NT2/D1 (cell line): ENCODE measurements around the gene NOC2L.
"Not testable (repeated sequence)": the region's sequence is repeated elsewhere in the genome, so short reads cannot be mapped to it uniquely, and the experiment has no call there.

Experiments used
- DNase-seq: peaks from one replicate; pipeline ENCODE4 v3.0.0-alpha.2; 2011; ENCODE audit warnings: low read depth, low spot score
- H3K27me3 ChIP-seq: 2 replicates; pipeline ENCODE4 v1.6.0; 2011; ENCODE audit warnings: mild to moderate bottlenecking; ENCODE audit not compliant: insufficient read length, insufficient read depth
- H3K36me3 ChIP-seq: 2 replicates; pipeline ENCODE4 v1.6.1; 2011; ENCODE audit warnings: mild to moderate bottlenecking, low read length, mixed read lengths; ENCODE audit not compliant: insufficient read depth, insufficient read length
- H3K4me1 ChIP-seq: 2 replicates; pipeline ENCODE4 v1.5.1; 2011; ENCODE audit not compliant: insufficient read depth, insufficient read length
- H3K4me3 ChIP-seq: 2 replicates; pipeline ENCODE4 v1.5.1; 2011; ENCODE audit warnings: low read depth; ENCODE audit not compliant: insufficient read length
- H3K9ac ChIP-seq: 2 replicates; pipeline ENCODE4 v1.6.0; 2011; ENCODE audit warnings: low read depth; ENCODE audit not compliant: insufficient read length
- H3K9me3 ChIP-seq: 2 replicates; pipeline ENCODE4 v1.5.1; 2011; ENCODE audit warnings: mild to moderate bottlenecking, low read length; ENCODE audit not compliant: insufficient read depth
- SUZ12 ChIP-seq: IDR thresholded peaks from 2 replicates; pipeline ENCODE4 v1.6.1; 2011; ENCODE audit not compliant: insufficient read length, insufficient read depth; ENCODE audit errors: extremely low read depth
- YY1 ChIP-seq: IDR thresholded peaks from 2 replicates; pipeline ENCODE4 v1.6.1; 2011; ENCODE audit not compliant: insufficient read length, insufficient read depth
- ZNF274 ChIP-seq: IDR thresholded peaks from 2 replicates; pipeline ENCODE4 v1.6.1; 2011; ENCODE audit warnings: mild to moderate bottlenecking, low read depth, low read length

NOC2L gene

DNA sequence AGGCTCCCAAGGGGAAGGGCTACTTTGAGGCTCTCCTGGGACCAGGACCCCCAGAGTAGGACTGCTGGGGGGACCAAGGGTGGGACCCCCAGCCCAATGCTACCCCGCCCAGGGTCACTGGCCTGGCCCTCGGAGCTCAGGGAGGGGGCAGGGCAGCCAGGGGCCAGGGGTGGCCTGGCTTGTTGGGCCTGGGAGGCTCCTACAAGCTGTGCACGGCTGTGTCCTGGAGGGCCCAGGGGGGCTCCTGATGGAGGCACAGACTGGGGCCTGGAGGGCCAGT, 38.6 kb upstream of the NOC2L start:
- Histone ChIP-seq H3K27me3 (no peaks in the 10 kb centered on the region), H3K36me3 (peaks cover 4% of the 10 kb centered on the region), H3K4me3 (peak overlapping the region; percentile 39), H3K9me3 (peaks cover 5% of the 10 kb centered on the region; the same call in 1 of the 2 replicates), H3K4me1 (peaks cover 10% of the 10 kb centered on the region), H3K9ac (peak overlapping the region; percentile 54)
- DNase-seq, result no peak
- TF ChIP-seq SUZ12, result no peak
- no peak for TF ChIP-seq YY1
- TF ChIP-seq ZNF274, result no peak

- H3K9me3 ChIP-seq, result peaks cover 8% of the 10 kb centered on the region; the same call in 1 of the 2 replicates
- TF ChIP-seq YY1, result no peak
- TF ChIP-seq ZNF274, result no peak
- TF ChIP-seq SUZ12, result no peak
- H3K36me3 ChIP-seq, result peaks cover 4% of the 10 kb centered on the region
- H3K9ac ChIP-seq, result peak overlapping the region; percentile 54
- DNase-seq, result no peak
- H3K27me3 ChIP-seq, result no peaks in the 10 kb centered on the region
- H3K4me1 ChIP-seq, result peaks cover 10% of the 10 kb centered on the region
- peak overlapping the region; percentile 39 for H3K4me3 ChIP-seq
These were observed 38.0 kb upstream of the NOC2L start for GRCh38 chr1:996851-997712.

- Histone ChIP-seq H3K36me3 (peaks cover 4% of the 10 kb centered on the region), H3K4me3 (no peak overlapping the region), H3K4me1 (peaks cover 10% of the 10 kb centered on the region), H3K9me3 (peaks cover 11% of the 10 kb centered on the region; the same call in 1 of the 2 replicates), H3K27me3 (no peaks in the 10 kb centered on the region), H3K9ac (no peak overlapping the region)
- DNase-seq, result no peak
- no peak for TF ChIP-seq YY1
- TF ChIP-seq SUZ12, result no peak
- TF ChIP-seq ZNF274, result no peak
These were observed 36.9 kb upstream of the NOC2L start for GRCh38 chr1:995665-996633.

DNA sequence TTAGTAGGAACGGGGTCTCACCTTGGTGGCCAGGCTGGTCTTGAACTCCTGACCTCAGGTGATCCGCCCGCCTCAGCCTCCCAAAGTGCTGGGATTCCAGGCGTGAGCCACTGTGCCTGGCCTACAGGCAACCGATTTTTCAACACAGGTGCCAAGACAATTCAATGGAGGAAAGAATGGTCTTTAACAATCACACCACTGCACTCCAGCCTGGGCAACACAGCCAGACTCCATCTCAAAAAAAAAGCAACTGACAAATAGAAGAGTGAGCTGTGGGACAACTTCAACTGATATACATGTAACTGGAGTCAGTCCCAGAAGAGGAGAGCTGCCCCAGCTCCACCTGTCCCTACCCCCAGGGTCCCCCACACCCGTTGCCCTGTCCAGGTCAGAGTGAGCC, 35.5 kb upstream of the NOC2L start:
- peaks cover 11% of the 10 kb centered on the region; the same call in 1 of the 2 replicates for H3K9me3 ChIP-seq
- not testable (repeated sequence) for H3K27me3 ChIP-seq, DNase-seq, H3K36me3 ChIP-seq, H3K4me1 ChIP-seq, H3K4me3 ChIP-seq, H3K9ac ChIP-seq

DNA sequence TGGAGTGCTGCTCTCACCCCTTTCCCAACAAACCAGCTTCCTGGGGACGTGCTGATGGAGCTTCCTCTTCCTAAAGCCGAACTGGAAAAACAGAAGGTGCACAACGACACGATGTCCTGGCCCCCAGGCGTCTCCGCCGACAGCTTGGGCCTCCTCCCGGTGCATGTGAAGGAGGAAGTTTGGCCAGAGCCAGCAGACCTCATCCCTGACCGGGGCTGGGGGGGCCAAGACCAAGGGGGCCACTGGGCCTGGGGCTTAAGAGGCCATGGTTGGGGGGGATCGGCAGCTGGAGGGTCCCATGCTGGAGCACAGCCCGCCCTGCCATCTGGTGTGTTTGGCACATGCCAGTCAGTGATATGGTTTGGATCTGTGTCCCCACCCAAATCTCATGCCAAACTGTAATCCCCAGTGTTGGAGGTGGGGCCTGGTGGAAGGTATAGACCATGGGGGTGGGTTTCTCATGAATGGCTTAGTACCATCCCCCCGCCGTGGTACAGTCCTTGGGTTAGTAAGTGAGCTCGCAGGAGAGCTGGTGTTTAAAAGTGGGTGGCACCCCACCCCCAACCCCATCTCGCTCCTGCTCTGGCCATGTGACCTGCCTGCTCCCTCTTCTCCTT, 34.4 kb upstream of the NOC2L start:
- peaks cover 10% of the 10 kb centered on the region for H3K4me1 ChIP-seq
- H3K36me3 ChIP-seq, result peaks cover 4% of the 10 kb centered on the region
- DNase-seq, result no peak
- no peak overlapping the region for H3K4me3 ChIP-seq
- no peak overlapping the region for H3K9ac ChIP-seq
- H3K9me3 ChIP-seq, result peaks cover 11% of the 10 kb centered on the region; the same call in 1 of the 2 replicates
- H3K27me3 ChIP-seq, result no peaks in the 10 kb centered on the region
- no peak for TF ChIP-seq YY1
- no peak for TF ChIP-seq ZNF274
- TF ChIP-seq SUZ12, result no peak

- Histone ChIP-seq H3K9me3 (peaks cover 11% of the 10 kb centered on the region; the same call in 1 of the 2 replicates), H3K4me3 (no peak overlapping the region), H3K27me3 (no peaks in the 10 kb centered on the region), H3K36me3 (no peaks in the 10 kb centered on the region), H3K4me1 (peaks cover 5% of the 10 kb centered on the region), H3K9ac (no peak overlapping the region)
- TF ChIP-seq SUZ12 (no peak), YY1 (no peak), ZNF274 (no peak)
- no peak for DNase-seq
These were observed 33.3 kb upstream of the NOC2L start for GRCh38 chr1:992362-992761.
